Skeletal muscle tissue (tissue), 4 donors: ENCODE measurements around the gene USP43. TPM values are rescaled to one million over a fixed set of nuclear protein-coding genes. Genes with fewer than 3 reads are reported as not detected.

Source experiments
- H3K27ac ChIP-seq: one replicate; pipeline ENCODE4 v1.7.0; 2013; ENCODE audit warnings: mild to moderate bottlenecking, low read depth, low read length, inconsistent platforms
- H3K27me3 ChIP-seq, 3 donors: one replicate each; pipeline ENCODE4 v1.7.0; 2013; ENCODE audit warnings: low read length in 3 of 3; ENCODE audit not compliant: control insufficient read depth in 3 of 3, insufficient read depth in 3 of 3
- H3K36me3 ChIP-seq, 3 donors: one replicate each; pipeline ENCODE4 v1.7.0; 2013; ENCODE audit warnings: low read length in 3 of 3; ENCODE audit not compliant: control insufficient read depth in 3 of 3, insufficient read depth in 3 of 3
- H3K4me1 ChIP-seq, 3 donors: one replicate each; pipeline ENCODE4 v1.7.0; 2013; ENCODE audit warnings: low read length in 3 of 3, mild to moderate bottlenecking in 3 of 3; ENCODE audit not compliant: control insufficient read depth in 3 of 3, insufficient read depth in 3 of 3
- H3K4me3 ChIP-seq, 3 donors: one replicate each; pipeline ENCODE4 v1.7.0; 2013; ENCODE audit warnings: low read length in 3 of 3
- H3K9ac ChIP-seq, 3 donors: one replicate each; pipeline ENCODE4 v1.7.0; 2013; ENCODE audit warnings: low read length in 3 of 3, mild to moderate bottlenecking in 3 of 3, moderate library complexity in 2 of 3, low read depth in 1 of 3
- H3K9me3 ChIP-seq, 3 donors: one replicate each; pipeline ENCODE4 v1.7.0; 2013; ENCODE audit warnings: low read length in 3 of 3; ENCODE audit not compliant: control insufficient read depth in 3 of 3
- total RNA-seq: library from RNA; depleted of rRNA; stranded (reverse); fragments of >200 nt; gene quantifications from one replicate; pipeline ENCODE4 v1.2.3, GENCODE V29; 2014
- donor health status: Osteomylitis.

The USP43 gene
- total RNA-seq, 1 donor from 2014 or later = under 0.01 TPM

- peaks cover 0 to 3% (median 0%) of the 10 kb centered on the region in 3 donors for H3K9me3 ChIP-seq
- no peak overlapping the region for H3K9ac ChIP-seq
- H3K27ac ChIP-seq = no peak overlapping the region
- no peak overlapping the region for H3K4me3 ChIP-seq
- H3K27me3 ChIP-seq = peaks cover 3 to 10% (median 5%) of the 10 kb centered on the region in 3 donors
- H3K4me1 ChIP-seq = no peaks in the 10 kb centered on the region
- no peaks in the 10 kb centered on the region for H3K36me3 ChIP-seq
These were observed 27.4 kb downstream of the USP43 start for GRCh38 chr17:9672691-9673090.

GRCh38 chr17:9676084-9676483 is 30.8 kb downstream of the USP43 start:
- peaks cover 0 to 3% (median 0%) of the 10 kb centered on the region in 3 donors for H3K27me3 ChIP-seq
- no peak overlapping the region for H3K9ac ChIP-seq
- H3K4me3 ChIP-seq = no peak overlapping the region
- H3K9me3 ChIP-seq = peaks cover 0 to 6% (median 0%) of the 10 kb centered on the region in 3 donors
- H3K4me1 ChIP-seq = no peaks in the 10 kb centered on the region
- no peaks in the 10 kb centered on the region for H3K36me3 ChIP-seq
- no peak overlapping the region for H3K27ac ChIP-seq

GRCh38 chr17:9676820-9677310 is 31.5 kb downstream of the USP43 start:
- no peaks in the 10 kb centered on the region for H3K27me3 ChIP-seq
- no peak overlapping the region for H3K9ac ChIP-seq
- peaks cover 0 to 6% (median 0%) of the 10 kb centered on the region in 3 donors for H3K9me3 ChIP-seq
- H3K27ac ChIP-seq = no peak overlapping the region
- H3K36me3 ChIP-seq = no peaks in the 10 kb centered on the region
- H3K4me1 ChIP-seq = no peaks in the 10 kb centered on the region
- no peak overlapping the region for H3K4me3 ChIP-seq

GRCh38 chr17:9677411-9677810 is 32.1 kb downstream of the USP43 start:
- H3K9ac ChIP-seq = no peak overlapping the region
- no peaks in the 10 kb centered on the region for H3K36me3 ChIP-seq

GRCh38 chr17:9677896-9678295 is 32.6 kb downstream of the USP43 start:
- no peak overlapping the region for H3K27ac ChIP-seq
- no peaks in the 10 kb centered on the region for H3K27me3 ChIP-seq
- no peak overlapping the region for H3K9ac ChIP-seq
- no peak overlapping the region for H3K4me3 ChIP-seq
- H3K9me3 ChIP-seq = peaks cover 0 to 6% (median 0%) of the 10 kb centered on the region in 3 donors
- H3K36me3 ChIP-seq = no peaks in the 10 kb centered on the region
- no peaks in the 10 kb centered on the region for H3K4me1 ChIP-seq

More at GRCh38 chr17:9677411-9677810, 32.1 kb downstream of the USP43 start:
- Histone ChIP-seq H3K27ac (no peak overlapping the region), H3K4me1 (no peaks in the 10 kb centered on the region), H3K4me3 (no peak overlapping the region), H3K9me3 (peaks cover 0 to 6% (median 0%) of the 10 kb centered on the region in 3 donors), H3K27me3 (no peaks in the 10 kb centered on the region)

- H3K36me3 ChIP-seq = no peaks in the 10 kb centered on the region
- no peak overlapping the region for H3K27ac ChIP-seq
- no peak overlapping the region for H3K4me3 ChIP-seq
- H3K9ac ChIP-seq = no peak overlapping the region
- peaks cover 0 to 3% (median 0%) of the 10 kb centered on the region in 3 donors for H3K9me3 ChIP-seq
- H3K27me3 ChIP-seq = no peaks in the 10 kb centered on the region
- no peaks in the 10 kb centered on the region for H3K4me1 ChIP-seq
These were observed 39.8 kb downstream of the USP43 start for GRCh38 chr17:9684955-9685621.

- Histone ChIP-seq H3K4me3 (no peak overlapping the region), H3K27ac (no peak overlapping the region), H3K9me3 (no peaks in the 10 kb centered on the region), H3K4me1 (no peaks in the 10 kb centered on the region), H3K36me3 (no peaks in the 10 kb centered on the region), H3K27me3 (peaks cover 0 to 2% (median 0%) of the 10 kb centered on the region in 3 donors), H3K9ac (no peak overlapping the region)
These were observed 48.4 kb downstream of the USP43 start for GRCh38 chr17:9693755-9694154.

GRCh38 chr17:9696279-9697044 is 51.1 kb downstream of the USP43 start:
- no peak overlapping the region for H3K27ac ChIP-seq
- H3K4me3 ChIP-seq = no peak overlapping the region
- H3K36me3 ChIP-seq = no peaks in the 10 kb centered on the region
- H3K4me1 ChIP-seq = no peaks in the 10 kb centered on the region
- no peaks in the 10 kb centered on the region for H3K9me3 ChIP-seq
- H3K27me3 ChIP-seq = peaks cover 0 to 12% (median 6%) of the 10 kb centered on the region in 3 donors
- no peak overlapping the region for H3K9ac ChIP-seq

- Histone ChIP-seq H3K27me3 (peaks cover 0 to 14% (median 4%) of the 10 kb centered on the region in 3 donors), H3K9me3 (no peaks in the 10 kb centered on the region), H3K27ac (no peak overlapping the region), H3K4me1 (no peaks in the 10 kb centered on the region), H3K36me3 (no peaks in the 10 kb centered on the region), H3K4me3 (no peak overlapping the region), H3K9ac (no peak overlapping the region)
These were observed 54.8 kb downstream of the USP43 start for GRCh38 chr17:9700136-9700535.
